Left ventricle myocardium superior (tissue), 1 donor: ENCODE measurements around the gene PLCB4. TPM values are rescaled to one million over a fixed set of nuclear protein-coding genes. Genes with fewer than 3 reads are reported as not detected.
A peak's percentile ranks its signal among the peaks of the same experiment; 100 is the strongest.

Experiments used
- ATAC-seq: fragments of 200-7000 bp; cut with Tn5 transposase; one replicate; pipeline ENCODE4 v1.9.1; 2020; ENCODE audit warnings: mild to moderate bottlenecking, moderate library complexity
- DNase-seq: peaks from one replicate; pipeline ENCODE4 v3.0.0-alpha.2; 2020
- intact Hi-C: fragments of 100-400 bp; cut with micrococcal nuclease; formaldehyde crosslinking; loops from one replicate; pipeline ENCODE4 v1.11.0; 2022
- total RNA-seq: library from RNA; stranded (reverse); fragmentation: NEBNext Ultra II Directional; extraction: Animal tissue kit (Norgen Biotek cat#: 25700); gene quantifications from one replicate; pipeline ENCODE4 v1.2.1, GENCODE V29; 2021
- donor health status: DM: no; HTN: yes; CAD: no; lungs with severe emphysema.

The PLCB4 gene
- total RNA-seq, 1 donor from 2014 or later, result 29.1 TPM

GRCh38 chr20:9329355-9330101 is 260.6 kb downstream of the PLCB4 start:
- intact Hi-C loops, result no loop called here
- ATAC-seq, result no peak

GRCh38 chr20:9330151-9330550 is 261.3 kb downstream of the PLCB4 start:
- ATAC-seq, result no peak
- no peak for DNase-seq
- intact Hi-C loops, result no loop called here

More at GRCh38 chr20:9329355-9330101, 260.6 kb downstream of the PLCB4 start:
- DNase-seq, result no peak

GRCh38 chr20:9331707-9332435 is 263.0 kb downstream of the PLCB4 start:
- DNase-seq, result no peak
- intact Hi-C loops, result no loop called here
- ATAC-seq, result peak; percentile 77

GRCh38 chr20:9332791-9333479 is 264.0 kb downstream of the PLCB4 start:
- intact Hi-C loops, result no loop called here
- DNase-seq (no peak), ATAC-seq (no peak)

GRCh38 chr20:9334866-9335265 is 266.0 kb downstream of the PLCB4 start:
- ATAC-seq, result no peak
- intact Hi-C loops, result no loop called here
- DNase-seq, result no peak

GRCh38 chr20:9338101-9338500 is 269.2 kb downstream of the PLCB4 start:
- DNase-seq, result no peak
- intact Hi-C loops, result no loop called here
- no peak for ATAC-seq

GRCh38 chr20:9339708-9340107 is 270.8 kb downstream of the PLCB4 start:
- intact Hi-C loops, result loop anchor here (10.0 kb wide), 1 partner anchor 115 kb away; no protein-coding TSS in a partner anchor
- DNase-seq, result no peak
- ATAC-seq, result no peak

- DNase-seq, result no peak
- no peak for ATAC-seq
- intact Hi-C loops, result loop anchor here (10.0 kb wide), 1 partner anchor 118 kb away; no protein-coding TSS in a partner anchor
Observed at GRCh38 chr20:9342651-9343050, 273.8 kb downstream of the PLCB4 start.

- intact Hi-C loops, result loop anchor here (10.0 kb wide), 1 partner anchor 120 kb away; no protein-coding TSS in a partner anchor
- DNase-seq (no peak), ATAC-seq (peak; percentile 78)
Observed at GRCh38 chr20:9344083-9344920, 275.4 kb downstream of the PLCB4 start.

- ATAC-seq (no peak), DNase-seq (no peak)
- intact Hi-C loops, result loop anchor here (10.0 kb wide), 1 partner anchor 124 kb away; no protein-coding TSS in a partner anchor
Observed at GRCh38 chr20:9348316-9348715, 279.4 kb downstream of the PLCB4 start.

GRCh38 chr20:9348747-9349146 is 279.9 kb downstream of the PLCB4 start:
- no peak for DNase-seq
- intact Hi-C loops, result loop anchor here (10.0 kb wide), 1 partner anchor 124 kb away; no protein-coding TSS in a partner anchor
- ATAC-seq, result no peak

GRCh38 chr20:9349249-9349648 is 280.4 kb downstream of the PLCB4 start:
- intact Hi-C loops, result loop anchor here (10.0 kb wide), 1 partner anchor 124 kb away; no protein-coding TSS in a partner anchor
- no peak for DNase-seq

GRCh38 chr20:9352739-9353138 is 283.9 kb downstream of the PLCB4 start:
- DNase-seq (no peak), ATAC-seq (no peak)
- intact Hi-C loops, result loop anchor here (10.0 kb wide), 2 partner anchors 278 to 498 kb away; no protein-coding TSS in a partner anchor

More at GRCh38 chr20:9349249-9349648, 280.4 kb downstream of the PLCB4 start:
- no peak for ATAC-seq

GRCh38 chr20:9353180-9353915 is 284.5 kb downstream of the PLCB4 start:
- ATAC-seq (peak; percentile 79), DNase-seq (no peak)
- intact Hi-C loops, result loop anchor here (10.0 kb wide), 2 partner anchors 279 to 499 kb away; no protein-coding TSS in a partner anchor

GRCh38 chr20:9353916-9354276 is 285.0 kb downstream of the PLCB4 start:
- intact Hi-C loops, result loop anchor here (10.0 kb wide), 2 partner anchors 279 to 499 kb away; no protein-coding TSS in a partner anchor
- no peak for DNase-seq
- ATAC-seq, result peak; percentile 44

GRCh38 chr20:9354579-9354978 is 285.7 kb downstream of the PLCB4 start:
- peak; percentile 51 for ATAC-seq
- DNase-seq, result no peak
- intact Hi-C loops, result loop anchor here (10.0 kb wide), 2 partner anchors 280 to 500 kb away; no protein-coding TSS in a partner anchor

- intact Hi-C loops, result loop anchor here (5.0 to 10.0 kb wide), 3 partner anchors 283 to 566 kb away; no protein-coding TSS in a partner anchor
- ATAC-seq (no peak), DNase-seq (no peak)
Observed at GRCh38 chr20:9358001-9358400, 289.1 kb downstream of the PLCB4 start.
